Uterus (tissue), 4 donors: Measurements from ENCODE around the gene ATMIN. TPM values are rescaled to one million over a fixed set of nuclear protein-coding genes. Genes with fewer than 3 reads are reported as not detected.

Experiments
- DNase-seq, 2 donors: peaks; one replicate each; pipeline ENCODE4 v3.0.0-alpha.2; 2019 to 2020
- H3K27ac ChIP-seq, 2 donors: fragments of 200-600 bp; sonication (generic); 1 replicate in 1 of 2; 2 replicates in 1 of 2; pipeline ENCODE4 v1.5.1; 2016 to 2018
- H3K27me3 ChIP-seq, 2 donors: fragments of 200-600 bp; sonication (generic); one replicate each; pipeline ENCODE4 v1.5.1; 2018 to 2019; ENCODE audit warnings: control low read depth in 1 of 2
- H3K36me3 ChIP-seq, 2 donors: fragments of 200-600 bp; sonication (generic); one replicate each; pipeline ENCODE4 v1.5.1; 2019; ENCODE audit warnings: control low read depth in 1 of 2
- H3K4me1 ChIP-seq, 2 donors: fragments of 200-600 bp; sonication (generic); one replicate each; pipeline ENCODE4 v1.5.1; 2018 to 2019; ENCODE audit warnings: control low read depth in 1 of 2
- H3K4me3 ChIP-seq, 2 donors: fragments of 200-600 bp; sonication (generic); 1 replicate in 1 of 2; 2 replicates in 1 of 2; pipeline ENCODE4 v1.5.1; 2018 to 2019; ENCODE audit warnings: mild to moderate bottlenecking in 1 of 2
- H3K9me3 ChIP-seq, 2 donors: fragments of 200-600 bp; sonication (generic); one replicate each; pipeline ENCODE4 v1.5.1; 2019; ENCODE audit warnings: control low read depth in 1 of 2
- CTCF ChIP-seq, 4 experiments: fragments of 200-600 bp in 2 of 4; fragments of 450-650 bp in 2 of 4; sonication (generic) in 2 of 4; IDR thresholded peaks; one replicate each; pipeline ENCODE4 v1.5.1; 2016 to 2019; ENCODE audit warnings: antibody characterized with exemption in 4 of 4, mild to moderate bottlenecking in 2 of 4, moderate library complexity in 1 of 4
- POLR2A ChIP-seq, 2 donors: fragments of 450-650 bp; IDR thresholded peaks; one replicate each; pipeline ENCODE4 v1.6.1; 2016; ENCODE audit warnings: antibody characterized with exemption in 2 of 2, mild to moderate bottlenecking in 1 of 2, moderate library complexity in 1 of 2
- intact Hi-C: fragments of 100-400 bp; cut with DNase I; formaldehyde crosslinking; loops from one replicate; pipeline ENCODE4 v1.15.1; 2023; ENCODE audit warnings: low total_unique reads
- total RNA-seq, 4 donors: library from RNA; depleted of rRNA in 3 of 4; stranded (reverse); fragments of >200 nt in 3 of 4; gene quantifications; one replicate each; pipeline versions ENCODE4 v1.1.0 to v1.2.4, GENCODE V29; 2014 to 2023
- donor health status: DM: yes; HTN: yes; CAD: no.

ATMIN gene
- 10 to 100 TPM; 17.2 to 51.8 (median 29.8) TPM for total RNA-seq

- Histone ChIP-seq H3K27me3 (no peaks in the 10 kb centered on the region), H3K9me3 (no peaks in the 10 kb centered on the region), H3K27ac (peak within 1 kb of the TSS; percentile 47 to 65), H3K4me1 (no peaks in the 10 kb centered on the region), H3K36me3 (no peaks in the 10 kb centered on the region), H3K4me3 (peak within 1 kb of the TSS; percentile 56 to 82)
- TF ChIP-seq CTCF (IDR thresholded peaks at IDR 0.05) (peak; percentile 87 to 98 (median 98)), POLR2A (IDR thresholded peaks at IDR 0.05) (peak in 1 of 2 donors; percentile 63)
- DNase-seq = peak; percentile 75 to 83
- intact Hi-C loops = no loop called here
Measured at GRCh38 chr16:81035398-81035974, at the start of gene ATMIN. TSS of gene ATMIN (plus strand) at chr16:81035842. CDS start at chr16:81035871, 29 bp downstream.

- intact Hi-C loops = no loop called here
- H3K27ac ChIP-seq = no peak overlapping the region
- no peak overlapping the region for H3K4me3 ChIP-seq
- no peak for TF ChIP-seq CTCF (IDR thresholded peaks at IDR 0.05)
- TF ChIP-seq POLR2A (IDR thresholded peaks at IDR 0.05) = no peak
- H3K27me3 ChIP-seq = no peaks in the 10 kb centered on the region
- no peaks in the 10 kb centered on the region for H3K4me1 ChIP-seq
- no peaks in the 10 kb centered on the region for H3K9me3 ChIP-seq
- H3K36me3 ChIP-seq = no peaks in the 10 kb centered on the region
- no peak for DNase-seq
Measured at GRCh38 chr16:80986557-80986956, 49.1 kb upstream of the ATMIN start.

- intact Hi-C loops = no loop called here
- TF ChIP-seq CTCF (IDR thresholded peaks at IDR 0.05) (no peak), POLR2A (IDR thresholded peaks at IDR 0.05) (no peak)
- Histone ChIP-seq H3K27me3 (no peaks in the 10 kb centered on the region), H3K4me1 (no peaks in the 10 kb centered on the region), H3K9me3 (no peaks in the 10 kb centered on the region), H3K4me3 (no peak overlapping the region), H3K36me3 (no peaks in the 10 kb centered on the region), H3K27ac (no peak overlapping the region)
- DNase-seq = no peak
Measured at GRCh38 chr16:80988756-80989155, 46.9 kb upstream of the ATMIN start.

GRCh38 chr16:80989801-80990200, 45.8 kb upstream of the ATMIN start:
- TF ChIP-seq CTCF (IDR thresholded peaks at IDR 0.05) (no peak), POLR2A (IDR thresholded peaks at IDR 0.05) (no peak)
- no peak for DNase-seq
- Histone ChIP-seq H3K27me3 (no peaks in the 10 kb centered on the region), H3K27ac (no peak overlapping the region), H3K9me3 (no peaks in the 10 kb centered on the region), H3K4me3 (no peak overlapping the region), H3K36me3 (no peaks in the 10 kb centered on the region), H3K4me1 (no peaks in the 10 kb centered on the region)
- intact Hi-C loops = no loop called here

- H3K4me1 ChIP-seq = no peaks in the 10 kb centered on the region
- no peak overlapping the region for H3K4me3 ChIP-seq
- H3K27ac ChIP-seq = no peak overlapping the region
- intact Hi-C loops = no loop called here
- no peaks in the 10 kb centered on the region for H3K27me3 ChIP-seq
- no peak for TF ChIP-seq POLR2A (IDR thresholded peaks at IDR 0.05)
- no peak for TF ChIP-seq CTCF (IDR thresholded peaks at IDR 0.05)
- no peaks in the 10 kb centered on the region for H3K9me3 ChIP-seq
- no peak for DNase-seq
- no peaks in the 10 kb centered on the region for H3K36me3 ChIP-seq
Measured at GRCh38 chr16:80990577-80990976, 45.1 kb upstream of the ATMIN start.
